HG03196 (cell line): ENCODE data around the gene TREH.

ENCODE experiments used
- ATAC-seq: cut with Tn5 transposase; IDR thresholded peaks from one replicate; pipeline ENCODE4 v1.9.1; 2021; ENCODE audit not compliant: unreplicated experiment

TREH gene

DNA sequence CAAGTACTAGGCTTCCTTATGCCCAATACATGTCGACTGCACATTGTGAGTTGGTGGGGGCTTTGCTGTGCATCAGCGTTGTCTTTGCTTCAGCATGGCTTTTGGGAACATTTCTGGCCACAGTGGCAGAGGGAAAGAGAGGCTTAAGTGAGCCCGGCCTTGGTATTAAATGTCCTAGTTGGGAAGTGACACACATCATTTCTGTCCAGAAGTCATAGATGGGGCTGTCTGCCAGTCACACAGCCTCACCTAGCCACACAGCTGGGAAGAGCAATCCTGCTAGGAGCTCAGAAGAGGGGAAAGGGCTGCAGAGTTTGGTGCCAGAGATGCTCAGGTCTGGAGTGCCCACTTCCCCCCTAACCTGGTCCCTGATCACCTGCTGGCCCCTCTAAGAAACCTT lies 27.6 kb downstream of the TREH start:
- ATAC-seq = no peak

- no peak for ATAC-seq
Measured at GRCh38 chr11:118650366-118650765, 29.1 kb downstream of the TREH start.

- ATAC-seq = no peak
Measured at GRCh38 chr11:118649941-118650340, 29.5 kb downstream of the TREH start.

DNA sequence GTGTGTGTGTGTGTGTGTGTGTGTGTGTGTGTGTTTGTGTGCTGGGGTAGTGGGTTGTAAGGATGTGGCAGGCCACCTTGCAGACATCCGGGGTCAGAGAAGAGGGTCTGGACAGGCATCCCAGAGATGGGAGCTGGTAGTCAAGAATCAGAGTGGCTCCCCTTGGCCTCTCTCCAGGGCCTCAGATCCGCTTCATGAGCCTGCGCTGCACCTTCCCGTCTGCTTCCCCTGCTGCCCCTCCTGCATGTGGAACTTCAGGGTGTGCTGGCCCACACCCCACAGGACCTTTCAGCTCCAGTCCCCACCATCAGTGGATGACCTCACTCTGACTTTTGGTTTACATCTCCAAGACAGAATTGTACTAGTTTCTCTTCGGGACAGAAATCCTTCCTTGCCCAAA lies 31.2 kb downstream of the TREH start:
- ATAC-seq = no peak

DNA sequence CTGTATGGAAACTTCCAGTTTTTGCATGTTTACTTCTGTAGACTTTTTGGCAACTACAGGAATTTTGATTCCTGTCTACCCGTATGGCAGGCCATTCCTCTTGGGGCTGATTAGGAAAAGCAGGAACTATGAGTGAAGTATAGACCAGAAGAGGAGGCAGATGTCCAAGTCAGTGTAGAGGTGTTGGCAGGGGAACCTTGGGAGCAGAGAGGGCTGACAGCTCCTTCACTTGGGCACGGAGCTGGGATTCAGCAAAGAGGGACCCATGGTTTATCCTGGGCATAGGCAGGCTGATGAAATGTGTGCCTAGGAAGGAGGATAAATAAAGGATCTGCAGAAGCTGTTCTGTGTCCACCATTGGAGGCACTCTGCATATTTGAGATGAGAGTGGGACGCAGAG lies 33.1 kb downstream of the TREH start:
- ATAC-seq = no peak

DNA sequence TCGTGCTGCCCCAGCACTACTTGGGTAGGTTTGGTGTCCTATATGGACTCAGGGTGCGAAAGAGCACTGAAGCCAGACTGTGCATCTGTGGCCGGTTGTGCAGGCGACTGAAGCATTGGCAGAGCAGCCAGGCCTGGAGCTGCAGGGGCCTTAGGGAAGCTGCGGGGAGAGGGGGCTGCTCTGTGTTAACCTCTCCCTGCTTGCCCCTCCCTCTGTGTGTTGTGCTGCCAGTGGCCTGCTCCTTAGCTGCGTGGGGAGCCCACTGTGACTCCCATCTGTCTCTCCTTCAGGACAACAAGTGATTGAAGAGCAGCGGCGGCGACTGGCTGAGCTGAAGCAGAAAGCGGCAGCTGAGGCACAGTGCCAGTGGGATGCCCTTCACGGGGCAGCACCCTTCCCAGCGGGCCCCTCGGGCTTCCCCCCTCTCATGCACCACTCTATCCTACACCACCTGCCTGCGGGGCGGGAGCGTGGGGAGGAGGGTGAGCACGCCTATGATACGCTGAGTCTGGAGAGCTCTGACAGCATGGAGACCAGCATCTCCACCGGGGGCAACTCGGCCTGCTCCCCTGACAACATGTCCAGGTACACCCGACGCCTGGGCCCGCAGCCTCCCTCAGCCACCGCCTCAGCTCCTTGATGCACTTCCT lies 34.3 kb downstream of the TREH start:
- no peak for ATAC-seq

DNA sequence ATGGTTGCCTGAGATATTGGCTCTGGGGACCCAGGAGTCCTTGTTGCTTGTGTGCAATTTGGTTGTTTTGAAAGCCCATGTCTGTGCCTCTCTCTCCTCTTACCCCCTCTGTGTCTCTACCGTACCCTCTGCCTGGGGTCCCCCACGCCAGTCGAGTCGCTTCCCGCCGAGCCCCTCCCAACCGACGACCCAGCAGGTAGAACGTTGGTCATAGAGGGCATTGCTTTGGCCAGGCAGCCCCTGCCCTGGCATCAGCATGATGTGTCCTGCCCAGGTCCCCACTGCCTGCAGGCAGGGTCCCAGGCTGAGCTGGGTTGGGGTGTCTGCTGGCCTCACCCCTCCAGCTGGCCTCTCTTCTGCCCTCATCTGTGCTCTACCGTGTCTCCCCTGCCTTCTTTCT lies 35.0 kb downstream of the TREH start:
- ATAC-seq = no peak

- no peak for ATAC-seq
Measured at GRCh38 chr11:118643995-118644345, 35.5 kb downstream of the TREH start.

- ATAC-seq = no peak
Measured at GRCh38 chr11:118643142-118643994, 36.1 kb downstream of the TREH start.

DNA sequence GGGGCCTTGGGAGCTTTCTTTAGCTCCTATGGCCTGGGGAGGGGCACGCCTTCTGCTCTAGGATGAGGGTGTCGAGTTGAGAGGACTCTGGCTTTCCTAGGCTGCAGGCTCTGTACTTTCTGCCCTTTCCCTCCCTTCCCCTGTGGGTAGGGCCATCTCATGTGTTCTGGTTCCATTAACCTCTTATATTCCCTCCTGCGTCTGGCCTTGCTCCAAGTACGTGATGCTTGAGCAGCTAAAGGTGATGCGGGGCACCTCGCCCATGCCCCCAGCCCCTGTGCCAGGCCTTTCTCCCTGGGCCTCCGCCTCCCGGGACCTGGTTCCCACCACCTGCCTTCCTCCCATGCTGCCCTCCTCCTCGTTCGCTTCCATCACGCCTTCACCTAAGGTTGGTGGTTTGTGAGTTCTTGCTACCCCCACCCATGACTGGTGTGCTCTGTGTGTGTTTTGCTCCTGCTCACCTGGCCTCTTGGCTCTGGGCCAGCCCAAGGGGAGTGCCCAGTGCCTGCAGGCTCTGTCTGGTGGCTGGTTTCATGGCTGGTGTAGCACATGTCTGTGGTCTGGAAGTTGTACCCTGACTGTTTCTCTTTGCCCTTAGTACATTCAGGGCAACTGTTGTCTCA lies 37.9 kb downstream of the TREH start:
- ATAC-seq = no peak

- no peak for ATAC-seq
Measured at GRCh38 chr11:118640332-118641154, 38.9 kb downstream of the TREH start.

DNA sequence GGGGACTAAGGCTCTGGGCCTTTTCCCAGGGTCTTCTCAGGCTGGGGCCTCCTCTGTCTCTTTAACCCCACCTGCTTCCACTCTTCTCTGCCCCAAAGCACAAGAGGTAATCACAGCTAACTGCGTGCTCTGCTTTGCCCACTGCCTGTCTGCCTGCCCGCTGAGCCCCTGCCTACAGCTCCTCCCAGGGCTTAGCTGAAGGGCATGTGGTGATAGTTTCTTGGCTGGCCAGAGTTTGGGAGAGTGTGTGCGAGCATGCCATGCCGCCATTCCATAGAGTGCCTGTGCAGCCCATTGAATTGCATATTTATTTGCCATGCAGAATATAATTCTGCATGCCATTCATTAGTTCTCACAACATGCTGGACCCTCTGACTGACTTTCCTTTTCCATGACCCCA lies 39.6 kb downstream of the TREH start:
- ATAC-seq = no peak

- no peak for ATAC-seq
Measured at GRCh38 chr11:118638726-118639125, 40.7 kb downstream of the TREH start.

DNA sequence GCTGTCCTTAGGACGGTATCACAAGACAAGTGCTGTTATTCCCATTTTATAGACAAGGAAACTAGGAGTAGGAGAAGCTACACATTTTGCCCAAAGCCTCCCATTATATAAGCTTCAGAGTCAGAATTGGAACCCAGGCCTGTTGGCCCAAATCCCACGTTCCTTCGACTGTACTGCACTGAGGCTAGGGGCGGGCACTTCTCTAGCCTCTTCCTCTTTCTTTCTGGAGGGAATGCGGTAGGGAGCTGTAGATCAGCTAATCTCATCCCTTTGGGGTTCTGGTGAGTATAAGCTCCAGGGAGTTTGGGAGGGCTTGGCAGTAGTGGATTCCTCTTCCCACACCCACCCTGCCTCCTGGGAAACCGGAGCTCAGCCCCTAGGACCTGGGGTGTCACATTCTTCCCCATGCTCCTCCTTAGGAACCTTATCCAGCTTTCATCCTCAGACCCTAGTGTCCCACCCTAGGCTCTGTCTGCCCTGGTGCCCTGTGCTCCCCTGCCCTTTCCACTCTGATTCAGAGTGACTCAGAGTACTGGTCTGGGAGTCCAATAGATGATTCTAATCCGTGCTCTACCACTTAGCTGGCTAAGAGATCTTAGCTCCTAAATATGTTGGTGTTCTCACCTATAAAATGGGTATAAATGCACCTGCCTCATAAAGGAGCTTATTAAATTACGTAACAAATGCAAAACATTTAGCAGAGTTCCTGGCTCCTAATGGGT lies 42.7 kb downstream of the TREH start:
- no peak for ATAC-seq

- no peak for ATAC-seq
Measured at GRCh38 chr11:118635642-118636041, 43.8 kb downstream of the TREH start.

GRCh38 chr11:118635237-118635591 lies 44.2 kb downstream of the TREH start:
- no peak for ATAC-seq

GRCh38 chr11:118634431-118635236 lies 44.8 kb downstream of the TREH start:
- ATAC-seq = no peak

GRCh38 chr11:118633979-118634378 lies 45.5 kb downstream of the TREH start:
- no peak for ATAC-seq

DNA sequence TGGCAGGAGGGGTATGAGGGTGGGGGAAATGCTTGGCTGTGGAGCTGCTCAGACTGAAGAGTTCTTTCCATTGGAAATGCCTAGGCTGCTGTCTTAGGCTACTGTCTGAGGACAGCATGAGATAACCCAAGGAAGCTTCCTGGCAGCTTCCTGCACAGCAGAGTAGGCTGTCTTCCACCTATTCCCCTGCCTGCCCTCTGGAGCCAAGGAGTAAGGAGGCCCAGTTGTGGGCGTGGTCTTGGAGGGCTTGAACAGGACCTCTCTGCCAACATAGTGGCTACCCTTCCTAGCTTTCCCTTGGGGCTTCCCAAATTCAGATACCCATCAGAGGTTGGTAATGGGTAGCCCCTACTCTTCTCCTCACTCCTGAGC lies 46.1 kb downstream of the TREH start:
- no peak for ATAC-seq
